Mesenchymal stem cell (in vitro differentiated cells and primary cell): ENCODE results near the gene IMPA2.
"Not testable (repeated sequence)": the region's sequence is repeated elsewhere in the genome, so short reads cannot be mapped to it uniquely, and the experiment has no call there.

Experiments
- DNase-seq: peaks from one replicate; pipeline ENCODE4 v3.0.0-alpha.2; 2013
- H2AFZ ChIP-seq: one replicate; pipeline ENCODE4 v1.6.1; 2013; ENCODE audit warnings: low read depth, mild to moderate bottlenecking, control low read depth, inconsistent platforms, low read length, moderate library complexity
- H2AK5ac ChIP-seq: 2 replicates; pipeline ENCODE4 v1.6.1; 2013; ENCODE audit warnings: low read length, moderate library complexity, mild to moderate bottlenecking, inconsistent platforms; ENCODE audit not compliant: severe bottlenecking
- H2BK120ac ChIP-seq: one replicate; pipeline ENCODE4 v1.6.1; 2013; ENCODE audit warnings: low read depth, mild to moderate bottlenecking, inconsistent platforms, low read length, moderate library complexity
- H2BK12ac ChIP-seq, 2 experiments: one replicate each; pipeline ENCODE4 v1.6.1; 2013; ENCODE audit warnings: inconsistent platforms in 2 of 2, low read length in 2 of 2, mild to moderate bottlenecking in 2 of 2, moderate library complexity in 2 of 2, control low read depth in 1 of 2
- H2BK15ac ChIP-seq: one replicate; pipeline ENCODE4 v1.6.1; 2013; ENCODE audit warnings: mild to moderate bottlenecking, low read depth, inconsistent platforms; ENCODE audit not compliant: poor library complexity, severe bottlenecking
- H2BK5ac ChIP-seq: 2 replicates; pipeline ENCODE4 v1.6.1; 2013; ENCODE audit warnings: low read depth, mild to moderate bottlenecking, low read length, control low read depth, inconsistent platforms; ENCODE audit not compliant: poor library complexity, severe bottlenecking
- H3K14ac ChIP-seq, 2 experiments: one replicate each; pipeline ENCODE4 v1.6.1; 2013; ENCODE audit warnings: inconsistent platforms in 2 of 2, low read length in 2 of 2, control low read depth in 1 of 2, mild to moderate bottlenecking in 1 of 2, moderate library complexity in 1 of 2
- H3K18ac ChIP-seq, 2 experiments: one replicate each; pipeline ENCODE4 v1.6.1; 2013; ENCODE audit warnings: inconsistent platforms in 2 of 2, low read length in 2 of 2, control low read depth in 1 of 2, low read depth in 1 of 2, mild to moderate bottlenecking in 1 of 2
- H3K23ac ChIP-seq, 2 experiments: one replicate each; pipeline ENCODE4 v1.6.1; 2013; ENCODE audit warnings: inconsistent platforms in 2 of 2, low read length in 2 of 2, mild to moderate bottlenecking in 2 of 2, moderate library complexity in 2 of 2, control low read depth in 1 of 2
- H3K27ac ChIP-seq: 2 replicates; pipeline ENCODE4 v1.5.1; 2013; ENCODE audit warnings: mild to moderate bottlenecking, moderate library complexity, low read length, control low read depth, inconsistent platforms; ENCODE audit not compliant: poor library complexity, severe bottlenecking
- H3K27me3 ChIP-seq, 2 experiments: 2 replicates each; pipeline versions ENCODE4 v1.6.1 to v1.7.0; 2013; ENCODE audit warnings: low read length in 2 of 2, mild to moderate bottlenecking in 2 of 2, moderate library complexity in 2 of 2, control low read depth in 1 of 2, inconsistent platforms in 1 of 2; ENCODE audit not compliant: control insufficient read depth in 1 of 2, insufficient read depth in 1 of 2
- H3K36me3 ChIP-seq, 2 experiments: 2 replicates each; pipeline versions ENCODE4 v1.6.1 to v1.7.0; 2013; ENCODE audit warnings: low read length in 2 of 2, control low read depth in 1 of 2, inconsistent platforms in 1 of 2, low read depth in 1 of 2, mild to moderate bottlenecking in 1 of 2; ENCODE audit not compliant: insufficient read depth in 2 of 2, control insufficient read depth in 1 of 2
- H3K4ac ChIP-seq, 2 experiments: one replicate each; pipeline ENCODE4 v1.6.1; 2013; ENCODE audit warnings: inconsistent platforms in 2 of 2, low read length in 2 of 2, mild to moderate bottlenecking in 2 of 2, moderate library complexity in 2 of 2, control low read depth in 1 of 2, low read depth in 1 of 2
- H3K4me1 ChIP-seq: 2 replicates; pipeline ENCODE4 v1.6.1; 2013; ENCODE audit warnings: low read depth, low read length, control low read depth; ENCODE audit not compliant: control insufficient read depth, insufficient read depth
- H3K4me2 ChIP-seq: 2 replicates; pipeline ENCODE4 v1.6.1; 2013; ENCODE audit warnings: low read length, mild to moderate bottlenecking, inconsistent platforms; ENCODE audit not compliant: poor library complexity, severe bottlenecking
- H3K4me3 ChIP-seq, 2 experiments: 2 replicates each; pipeline versions ENCODE4 v1.5.1 to v1.7.0; 2013; ENCODE audit warnings: low read length in 2 of 2, mild to moderate bottlenecking in 2 of 2, control low read depth in 1 of 2, low read depth in 1 of 2; ENCODE audit not compliant: insufficient read depth in 1 of 2
- H3K79me1 ChIP-seq: replicated peaks from 2 replicates; pipeline ENCODE4 v1.6.1; 2013; ENCODE audit warnings: mild to moderate bottlenecking, control low read depth, low read length, inconsistent platforms; ENCODE audit not compliant: poor library complexity, severe bottlenecking
- H3K9ac ChIP-seq: 2 replicates; pipeline ENCODE4 v1.7.0; 2013; ENCODE audit warnings: mild to moderate bottlenecking, low read length, moderate library complexity
- H3K9me3 ChIP-seq: 2 replicates; pipeline ENCODE4 v1.7.0; 2013; ENCODE audit warnings: mild to moderate bottlenecking, low read length; ENCODE audit not compliant: control insufficient read depth
- H4K8ac ChIP-seq: one replicate; pipeline ENCODE4 v1.6.1; 2013; ENCODE audit warnings: inconsistent platforms, mild to moderate bottlenecking, low read length, moderate library complexity
- H4K91ac ChIP-seq: one replicate; pipeline ENCODE4 v1.6.1; 2013; ENCODE audit warnings: mild to moderate bottlenecking, low read length, inconsistent platforms
- WGBS: methylation state at CpG from one replicate; pipeline ENCODE4 v1.1.7; 2013; ENCODE audit warnings: mixed read lengths; 5-methylcytosine and 5-hydroxymethylcytosine counted together

The IMPA2 gene

DNA sequence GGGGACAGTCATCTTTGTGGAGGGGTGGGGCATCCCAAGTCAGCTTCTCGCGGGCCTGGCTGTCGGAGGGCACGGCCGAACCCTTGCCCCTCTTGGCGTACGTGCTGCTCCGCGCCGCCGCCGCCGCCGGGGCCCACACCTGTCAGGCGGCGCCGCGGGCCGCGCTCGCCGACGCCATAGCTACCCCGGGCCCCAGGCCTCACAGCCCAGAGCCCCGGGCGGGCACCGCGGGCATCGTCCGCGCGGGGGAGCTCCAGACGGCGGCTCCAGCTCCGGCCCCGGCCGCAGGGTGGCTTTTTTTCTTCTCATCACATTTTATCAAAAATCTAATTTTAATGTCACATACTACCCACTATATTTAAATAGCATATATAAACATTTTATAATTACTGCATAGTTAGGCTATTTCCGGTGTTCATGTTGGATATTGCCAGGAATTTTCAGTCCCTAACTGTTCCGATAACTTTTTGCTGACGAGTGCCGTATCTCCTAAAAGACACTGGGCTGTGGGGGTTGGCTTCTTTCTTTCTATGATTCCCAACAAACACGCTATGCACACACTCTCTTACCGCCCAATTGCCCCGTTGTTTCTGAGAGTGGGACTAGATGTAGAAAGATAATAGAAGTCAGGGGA is 87.1 kb downstream of the IMPA2 start:
- not testable (repeated sequence) for H3K4ac ChIP-seq, H3K9me3 ChIP-seq, H3K27ac ChIP-seq, H3K4me2 ChIP-seq, H2BK12ac ChIP-seq, H3K23ac ChIP-seq, H3K27me3 ChIP-seq, H3K4me3 ChIP-seq, H2AFZ ChIP-seq, H3K79me1 ChIP-seq, H2AK5ac ChIP-seq, H4K91ac ChIP-seq, H4K8ac ChIP-seq, H3K14ac ChIP-seq, H3K36me3 ChIP-seq, H3K18ac ChIP-seq, DNase-seq, H3K4me1 ChIP-seq, H2BK5ac ChIP-seq
- Histone ChIP-seq H3K9ac (peak overlapping the region; percentile 18), H2BK15ac (peak overlapping the region; percentile 7), H2BK120ac (peak overlapping the region; percentile 19)
- 80% methylated on average over 35 of the region's 44 CpGs for WGBS

DNA sequence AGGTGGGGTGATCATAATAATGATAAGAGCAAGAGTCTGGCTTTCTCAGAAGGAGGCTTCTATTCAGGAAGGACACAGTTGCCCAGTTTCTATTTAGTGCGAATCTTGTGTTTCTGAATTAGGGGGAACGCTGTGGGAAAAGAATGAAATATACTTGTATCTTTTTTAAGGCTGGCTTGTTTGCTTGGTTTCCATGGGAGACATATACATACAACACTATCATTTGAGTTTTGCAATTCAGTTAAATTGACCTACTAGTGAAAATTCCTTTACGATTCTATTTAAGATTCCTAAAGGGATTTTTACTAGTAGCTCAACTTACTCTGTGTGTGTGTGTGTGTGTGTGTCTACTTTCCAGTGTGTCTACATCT is 87.6 kb downstream of the IMPA2 start:
- WGBS = no CpG with 5 or more reads among the region's 3 CpGs
- no peaks in the 10 kb centered on the region for H3K4me1 ChIP-seq
- H3K4me3 ChIP-seq = no peak overlapping the region
- no peak overlapping the region for H3K18ac ChIP-seq
- H2BK12ac ChIP-seq = no peak overlapping the region
- no peak overlapping the region for H4K8ac ChIP-seq
- H4K91ac ChIP-seq = no peak overlapping the region
- H3K9ac ChIP-seq = peak overlapping the region; percentile 18
- H2BK120ac ChIP-seq = no peak overlapping the region
- no peaks in the 10 kb centered on the region for H3K79me1 ChIP-seq
- H2BK15ac ChIP-seq = no peak overlapping the region
- H3K4ac ChIP-seq = no peak overlapping the region
- H2BK5ac ChIP-seq = no peak overlapping the region
- H2AK5ac ChIP-seq = no peak overlapping the region
- H3K4me2 ChIP-seq = no peak overlapping the region
- no peaks in the 10 kb centered on the region for H3K9me3 ChIP-seq
- H3K14ac ChIP-seq = no peak overlapping the region
- peak; percentile 36 for DNase-seq
- peaks cover 0 to 4% of the 10 kb centered on the region in 2 experiments for H3K27me3 ChIP-seq
- no peaks in the 10 kb centered on the region for H3K36me3 ChIP-seq
- no peak overlapping the region for H2AFZ ChIP-seq
- H3K27ac ChIP-seq = no peak overlapping the region
- H3K23ac ChIP-seq = no peak overlapping the region

DNA sequence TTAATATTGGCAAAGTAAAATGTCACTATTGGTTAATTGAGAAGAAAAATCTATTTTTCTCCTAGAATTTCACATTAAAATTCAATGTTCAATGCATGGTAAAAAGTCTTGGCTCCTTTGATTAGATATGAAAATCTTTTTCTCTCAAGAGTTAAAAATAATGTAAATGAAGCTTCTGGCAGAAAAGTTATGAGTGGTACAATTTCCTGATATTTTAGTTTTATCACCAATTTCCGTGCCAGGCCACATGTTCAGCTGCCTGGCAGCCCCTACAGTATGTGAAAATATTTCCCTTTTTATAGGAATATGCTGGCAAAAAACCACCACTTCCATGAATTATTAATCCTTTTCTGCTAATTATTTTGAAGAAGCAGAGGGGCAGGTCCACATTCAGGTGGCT is 89.8 kb downstream of the IMPA2 start:
- H3K4ac ChIP-seq, H2BK15ac ChIP-seq, H2BK12ac ChIP-seq, H4K8ac ChIP-seq, H3K4me3 ChIP-seq, H3K9ac ChIP-seq, H2AFZ ChIP-seq, H3K79me1 ChIP-seq, H4K91ac ChIP-seq, H3K14ac ChIP-seq, H2BK5ac ChIP-seq, H3K36me3 ChIP-seq, H2AK5ac ChIP-seq, H3K9me3 ChIP-seq, H3K23ac ChIP-seq, H3K27ac ChIP-seq, H3K27me3 ChIP-seq, H3K4me2 ChIP-seq, H3K18ac ChIP-seq, DNase-seq, H3K4me1 ChIP-seq, H2BK120ac ChIP-seq: not testable (repeated sequence)
- WGBS = no CpG with 5 or more reads among the region's 1 CpG

DNA sequence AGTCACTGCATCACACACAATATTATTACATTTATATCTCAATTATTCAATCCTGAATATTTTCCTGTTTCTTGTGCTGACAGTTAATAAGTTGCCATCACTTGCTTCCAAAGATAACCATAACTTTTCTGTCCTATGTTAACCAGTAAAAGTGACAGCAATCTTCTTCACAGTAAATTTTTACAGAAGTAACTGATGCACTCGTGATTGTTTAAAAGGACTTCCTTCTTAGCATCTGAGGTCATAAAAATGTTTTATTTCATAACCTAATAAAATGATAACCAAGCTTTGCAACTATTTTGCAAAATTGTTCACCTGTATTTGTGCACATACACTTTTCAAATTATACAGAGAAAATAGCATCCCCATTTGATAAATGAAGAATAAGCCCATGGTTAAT is 91.7 kb downstream of the IMPA2 start:
- WGBS = no CpG with 5 or more reads among the region's 1 CpG

More for the DNA sequence above, 91.7 kb downstream of the IMPA2 start:
- Histone ChIP-seq H4K91ac (no peak overlapping the region), H3K9me3 (no peaks in the 10 kb centered on the region), H3K4ac (no peak overlapping the region), H2AFZ (no peak overlapping the region), H3K4me3 (no peak overlapping the region), H3K14ac (no peak overlapping the region), H2AK5ac (no peak overlapping the region), H2BK120ac (no peak overlapping the region), H3K79me1 (no peaks in the 10 kb centered on the region), H3K4me2 (no peak overlapping the region), H3K23ac (no peak overlapping the region), H2BK15ac (no peak overlapping the region), H2BK12ac (no peak overlapping the region), H2BK5ac (no peak overlapping the region), H3K18ac (no peak overlapping the region), H3K4me1 (no peaks in the 10 kb centered on the region), H3K36me3 (no peaks in the 10 kb centered on the region), H4K8ac (no peak overlapping the region), H3K27me3 (no peaks in the 10 kb centered on the region), H3K27ac (no peak overlapping the region), H3K9ac (no peak overlapping the region)
- no peak for DNase-seq
